ENCODE measurements around the gene MEX3D.

DNA sequence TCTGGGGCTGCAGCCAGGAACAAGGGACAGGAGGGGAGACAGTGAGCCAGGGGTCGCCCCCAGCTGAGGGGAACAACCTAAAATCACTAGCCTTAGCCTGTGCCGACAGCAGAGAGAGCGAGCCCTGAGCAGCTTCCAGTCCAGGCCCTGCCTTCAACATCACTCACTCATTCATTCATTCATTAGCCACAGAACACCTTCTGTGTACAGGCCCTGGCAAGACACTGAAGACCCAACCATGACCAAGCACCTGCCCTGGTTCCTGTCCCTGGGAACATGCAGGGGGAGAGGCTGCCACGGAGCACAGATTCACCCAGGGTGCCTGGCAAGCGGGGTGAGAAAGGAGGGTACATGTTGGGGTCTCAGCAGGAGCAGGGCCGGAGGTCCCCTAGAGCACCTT is 4.9 kb downstream of the MEX3D start:
- TF ChIP-seq POLR2A (IDR thresholded peaks at IDR 0.05): no peak
- TF ChIP-seq, protein P1, sequence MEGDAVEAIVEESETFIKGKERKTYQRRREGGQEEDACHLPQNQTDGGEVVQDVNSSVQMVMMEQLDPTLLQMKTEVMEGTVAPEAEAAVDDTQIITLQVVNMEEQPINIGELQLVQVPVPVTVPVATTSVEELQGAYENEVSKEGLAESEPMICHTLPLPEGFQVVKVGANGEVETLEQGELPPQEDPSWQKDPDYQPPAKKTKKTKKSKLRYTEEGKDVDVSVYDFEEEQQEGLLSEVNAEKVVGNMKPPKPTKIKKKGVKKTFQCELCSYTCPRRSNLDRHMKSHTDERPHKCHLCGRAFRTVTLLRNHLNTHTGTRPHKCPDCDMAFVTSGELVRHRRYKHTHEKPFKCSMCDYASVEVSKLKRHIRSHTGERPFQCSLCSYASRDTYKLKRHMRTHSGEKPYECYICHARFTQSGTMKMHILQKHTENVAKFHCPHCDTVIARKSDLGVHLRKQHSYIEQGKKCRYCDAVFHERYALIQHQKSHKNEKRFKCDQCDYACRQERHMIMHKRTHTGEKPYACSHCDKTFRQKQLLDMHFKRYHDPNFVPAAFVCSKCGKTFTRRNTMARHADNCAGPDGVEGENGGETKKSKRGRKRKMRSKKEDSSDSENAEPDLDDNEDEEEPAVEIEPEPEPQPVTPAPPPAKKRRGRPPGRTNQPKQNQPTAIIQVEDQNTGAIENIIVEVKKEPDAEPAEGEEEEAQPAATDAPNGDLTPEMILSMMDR (IDR thresholded peaks at IDR 0.05): no peak

Measured in right lobe of liver (tissue), 4 donors.